ENCODE data around the gene SLC25A1. TPM values are rescaled to one million over a fixed set of nuclear protein-coding genes. Genes with fewer than 3 reads are reported as not detected.

The SLC25A1 gene
- polyA plus RNA-seq, 1 experiment: 36.9 TPM

DNA sequence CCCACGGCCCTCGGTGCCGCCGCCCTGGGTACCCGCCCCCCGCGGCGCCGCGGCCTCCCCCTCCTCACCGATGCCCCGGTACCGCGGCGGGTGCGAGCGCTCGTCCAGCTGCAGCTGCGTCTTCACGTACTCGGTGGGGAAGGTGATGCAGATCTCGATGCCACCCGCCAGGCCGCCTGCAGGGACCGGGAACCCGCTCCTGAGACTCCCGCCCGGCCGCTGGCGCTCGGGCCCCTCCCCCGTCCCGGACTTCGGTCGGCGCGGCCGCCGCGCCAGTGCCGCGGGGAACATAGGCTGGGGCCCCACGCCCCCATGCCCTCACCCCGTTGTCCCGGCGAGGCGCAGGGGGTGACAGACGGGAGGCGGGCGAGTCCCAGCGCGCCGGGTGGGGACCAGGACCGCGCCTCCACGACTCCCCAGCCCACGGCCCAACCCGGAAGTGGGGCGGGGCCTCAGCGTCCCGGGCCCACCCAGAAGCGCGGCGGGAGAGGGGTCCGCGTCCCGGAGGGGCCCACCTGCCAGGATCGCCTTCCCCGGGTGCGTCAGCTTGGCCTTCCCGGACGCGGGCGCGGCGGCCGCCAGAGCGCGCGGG lies 375 bp downstream of the SLC25A1 start:
- CTCF ChIA-PET: interaction anchor here (0.7 to 2.5 kb wide), 10 partner anchors 9 to 235 kb away, joined by 3 to 13 read pairs (median 6); partner anchors contain the start of gene ESS2
- POLR2A ChIA-PET: interaction anchor here (0.6 kb wide), 1 partner anchor 242 kb away, joined by 12 read pairs; no protein-coding TSS in a partner anchor
- no peaks in the 10 kb centered on the region for H3K27me3 ChIP-seq (ENCODE audit: control insufficient read depth, insufficient read depth, low read length)
- H3K36me3 ChIP-seq (ENCODE audit: control insufficient read depth, insufficient read depth, low read length): peaks cover 7% of the 10 kb centered on the region
- TF ChIP-seq, protein P1, sequence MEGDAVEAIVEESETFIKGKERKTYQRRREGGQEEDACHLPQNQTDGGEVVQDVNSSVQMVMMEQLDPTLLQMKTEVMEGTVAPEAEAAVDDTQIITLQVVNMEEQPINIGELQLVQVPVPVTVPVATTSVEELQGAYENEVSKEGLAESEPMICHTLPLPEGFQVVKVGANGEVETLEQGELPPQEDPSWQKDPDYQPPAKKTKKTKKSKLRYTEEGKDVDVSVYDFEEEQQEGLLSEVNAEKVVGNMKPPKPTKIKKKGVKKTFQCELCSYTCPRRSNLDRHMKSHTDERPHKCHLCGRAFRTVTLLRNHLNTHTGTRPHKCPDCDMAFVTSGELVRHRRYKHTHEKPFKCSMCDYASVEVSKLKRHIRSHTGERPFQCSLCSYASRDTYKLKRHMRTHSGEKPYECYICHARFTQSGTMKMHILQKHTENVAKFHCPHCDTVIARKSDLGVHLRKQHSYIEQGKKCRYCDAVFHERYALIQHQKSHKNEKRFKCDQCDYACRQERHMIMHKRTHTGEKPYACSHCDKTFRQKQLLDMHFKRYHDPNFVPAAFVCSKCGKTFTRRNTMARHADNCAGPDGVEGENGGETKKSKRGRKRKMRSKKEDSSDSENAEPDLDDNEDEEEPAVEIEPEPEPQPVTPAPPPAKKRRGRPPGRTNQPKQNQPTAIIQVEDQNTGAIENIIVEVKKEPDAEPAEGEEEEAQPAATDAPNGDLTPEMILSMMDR (IDR thresholded peaks at IDR 0.05; ENCODE audit: insufficient read depth, low read depth, low read length): no peak
- no peak for DNase-seq (ENCODE audit: low read depth)
- H3K4me3 ChIP-seq (ENCODE audit: low read depth, low read length): peak overlapping the region; percentile 80

DNA sequence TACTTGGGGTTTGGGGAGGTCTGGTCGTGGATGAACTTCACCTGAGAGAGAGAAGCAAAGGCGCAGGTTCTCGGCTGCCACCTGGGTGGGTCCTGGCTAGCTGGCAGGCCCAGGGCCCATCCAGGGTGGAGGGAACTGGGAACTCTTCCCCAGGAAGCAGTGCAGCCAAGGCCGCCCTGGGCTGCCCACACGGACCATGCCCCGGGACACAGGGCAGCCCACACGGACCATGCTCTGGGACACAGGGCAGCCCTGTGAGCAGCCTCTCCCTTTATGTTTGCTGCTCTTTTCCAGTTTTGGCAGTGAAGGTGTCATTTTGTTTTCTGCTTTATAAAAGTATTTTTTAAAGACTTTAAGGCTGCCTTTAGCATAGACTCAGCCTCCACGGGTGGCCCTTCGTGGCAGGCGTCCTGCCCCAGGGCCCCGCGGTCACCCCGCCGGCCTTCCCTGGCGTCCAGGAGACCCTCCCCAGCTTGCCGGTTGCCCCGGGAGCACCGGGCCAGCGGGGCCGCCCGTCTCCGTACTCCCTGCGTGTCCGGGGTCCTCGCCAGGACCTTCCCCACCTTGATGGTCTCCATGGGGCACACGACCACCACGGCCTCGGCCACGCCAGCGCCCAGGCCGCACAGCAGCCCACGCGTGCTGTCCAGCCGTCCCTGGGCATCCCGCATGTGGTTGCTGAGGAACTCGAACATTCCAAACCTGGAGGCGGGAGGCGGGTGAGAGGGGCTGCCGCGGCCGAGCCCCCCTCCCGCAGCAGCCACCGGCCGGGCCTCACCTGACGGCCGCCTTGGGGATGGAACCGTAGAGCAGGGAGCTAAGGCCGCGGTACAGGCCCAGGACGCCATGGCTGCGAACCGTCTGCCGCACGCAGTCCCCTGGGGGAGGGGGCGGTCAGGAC lies 1.1 kb downstream of the SLC25A1 start:
- TF ChIP-seq, protein P1 (IDR thresholded peaks at IDR 0.05; ENCODE audit: insufficient read depth, low read depth, low read length): no peak
- Histone ChIP-seq H3K4me3 (ENCODE audit: low read depth, low read length) (peak overlapping the region; percentile 80), H3K27me3 (ENCODE audit: control insufficient read depth, insufficient read depth, low read length) (no peaks in the 10 kb centered on the region), H3K36me3 (ENCODE audit: control insufficient read depth, insufficient read depth, low read length) (peaks cover 7% of the 10 kb centered on the region)
- no peak for DNase-seq (ENCODE audit: low read depth)
- POLR2A ChIA-PET: no interaction called here
- CTCF ChIA-PET: no interaction called here

DNA sequence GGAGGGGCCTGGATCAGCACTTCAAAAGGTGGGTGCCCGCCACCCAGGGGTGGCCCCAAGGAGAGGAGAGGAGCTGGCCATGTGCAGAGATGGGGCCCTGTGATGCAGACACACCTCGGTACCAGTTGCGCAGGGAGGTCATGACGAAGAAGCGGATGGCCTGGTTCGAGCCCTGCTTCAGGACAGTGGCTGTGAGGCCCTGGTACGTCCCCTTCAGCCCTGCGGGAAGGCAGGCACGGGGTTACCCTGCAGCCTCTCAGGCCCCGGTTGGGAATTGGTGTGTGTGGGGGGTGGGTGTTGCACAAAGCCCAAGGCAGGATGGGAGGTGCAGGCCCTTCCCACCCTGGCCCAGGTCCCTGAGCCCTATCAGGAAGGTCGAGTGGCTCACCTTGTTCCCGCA lies 1.8 kb downstream of the SLC25A1 start:
- ChIA-PET POLR2A (no interaction called here), CTCF (no interaction called here)
- no peak for DNase-seq (ENCODE audit: low read depth)
- no peaks in the 10 kb centered on the region for H3K27me3 ChIP-seq (ENCODE audit: control insufficient read depth, insufficient read depth, low read length)
- H3K4me3 ChIP-seq (ENCODE audit: low read depth, low read length): no peak overlapping the region
- peaks cover 7% of the 10 kb centered on the region for H3K36me3 ChIP-seq (ENCODE audit: control insufficient read depth, insufficient read depth, low read length)
- TF ChIP-seq, protein P1 (IDR thresholded peaks at IDR 0.05; ENCODE audit: insufficient read depth, low read depth, low read length): no peak

DNA sequence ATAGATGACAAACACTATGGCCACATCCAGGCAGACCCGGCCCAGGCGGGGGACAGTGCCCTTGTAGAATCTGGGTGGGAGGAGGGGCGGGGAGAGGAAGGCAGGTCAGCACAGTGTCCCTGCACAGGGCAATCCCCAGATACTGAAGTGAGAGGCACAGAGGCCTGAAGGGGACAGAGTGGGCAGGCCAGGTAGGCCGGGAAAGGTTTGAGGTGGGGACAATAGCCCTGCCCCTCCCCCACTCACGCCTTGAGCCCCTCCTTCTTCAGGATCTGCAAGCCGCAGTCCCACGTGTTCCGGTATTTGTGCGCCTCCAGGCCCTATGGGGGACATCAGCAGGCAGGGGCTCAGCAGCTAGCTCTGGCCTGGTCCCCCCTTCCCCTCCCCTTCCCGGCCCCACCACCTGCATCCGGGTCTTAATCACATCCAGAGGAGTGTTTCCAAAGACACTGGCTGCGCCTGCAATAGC lies 2.3 kb downstream of the SLC25A1 start:
- TF ChIP-seq, protein P1 (IDR thresholded peaks at IDR 0.05; ENCODE audit: insufficient read depth, low read depth, low read length): no peak
- peaks cover 7% of the 10 kb centered on the region for H3K36me3 ChIP-seq (ENCODE audit: control insufficient read depth, insufficient read depth, low read length)
- H3K4me3 ChIP-seq (ENCODE audit: low read depth, low read length): no peak overlapping the region
- ChIA-PET POLR2A (no interaction called here), CTCF (no interaction called here)
- DNase-seq (ENCODE audit: low read depth): no peak
- H3K27me3 ChIP-seq (ENCODE audit: control insufficient read depth, insufficient read depth, low read length): no peaks in the 10 kb centered on the region

DNA sequence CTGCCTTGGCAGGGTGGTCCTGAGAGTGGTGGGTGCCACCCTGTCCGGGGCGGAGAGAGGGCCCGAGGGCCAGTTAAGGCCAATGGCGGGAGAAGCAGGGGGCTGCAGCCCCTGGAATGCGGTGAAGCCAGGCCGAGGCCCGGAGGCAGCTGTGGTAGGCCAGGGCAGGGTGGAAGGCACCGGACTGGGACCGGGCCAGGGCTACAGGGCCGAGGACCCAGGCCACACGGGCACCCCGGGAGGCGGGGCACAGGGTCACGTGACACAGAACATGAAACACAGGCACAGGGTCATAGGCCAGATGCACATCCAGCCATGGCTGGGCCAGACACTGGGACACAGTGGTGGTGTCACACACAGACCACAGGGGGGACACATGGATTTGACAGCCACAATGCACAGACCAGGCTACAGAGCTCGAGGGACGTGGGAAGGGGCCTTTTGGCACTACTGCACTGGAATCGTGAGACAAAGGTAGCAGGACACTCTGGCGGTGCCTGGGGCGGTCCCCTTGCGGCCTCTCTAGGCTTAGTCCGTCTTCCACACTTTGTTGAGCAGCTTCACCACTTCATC lies 2.8 kb downstream of the SLC25A1 start:
- H3K36me3 ChIP-seq (ENCODE audit: control insufficient read depth, insufficient read depth, low read length): peaks cover 7% of the 10 kb centered on the region
- no peak for DNase-seq (ENCODE audit: low read depth)
- ChIA-PET POLR2A (no interaction called here), CTCF (no interaction called here)
- no peak overlapping the region for H3K4me3 ChIP-seq (ENCODE audit: low read depth, low read length)
- no peaks in the 10 kb centered on the region for H3K27me3 ChIP-seq (ENCODE audit: control insufficient read depth, insufficient read depth, low read length)
- TF ChIP-seq, protein P1 (IDR thresholded peaks at IDR 0.05; ENCODE audit: insufficient read depth, low read depth, low read length): no peak

Measured in BJ (cell line).